GM19324 (cell line): ENCODE results near the gene GLE1.
A peak's percentile ranks its signal among the peaks of the same experiment; 100 is the strongest.

Experiments used
- ATAC-seq: cut with Tn5 transposase; IDR thresholded peaks from one replicate; pipeline ENCODE4 v1.9.1; 2021; ENCODE audit warnings: mild to moderate bottlenecking, moderate library complexity; ENCODE audit not compliant: unreplicated experiment, low FRiP score

GLE1 gene, protein sequence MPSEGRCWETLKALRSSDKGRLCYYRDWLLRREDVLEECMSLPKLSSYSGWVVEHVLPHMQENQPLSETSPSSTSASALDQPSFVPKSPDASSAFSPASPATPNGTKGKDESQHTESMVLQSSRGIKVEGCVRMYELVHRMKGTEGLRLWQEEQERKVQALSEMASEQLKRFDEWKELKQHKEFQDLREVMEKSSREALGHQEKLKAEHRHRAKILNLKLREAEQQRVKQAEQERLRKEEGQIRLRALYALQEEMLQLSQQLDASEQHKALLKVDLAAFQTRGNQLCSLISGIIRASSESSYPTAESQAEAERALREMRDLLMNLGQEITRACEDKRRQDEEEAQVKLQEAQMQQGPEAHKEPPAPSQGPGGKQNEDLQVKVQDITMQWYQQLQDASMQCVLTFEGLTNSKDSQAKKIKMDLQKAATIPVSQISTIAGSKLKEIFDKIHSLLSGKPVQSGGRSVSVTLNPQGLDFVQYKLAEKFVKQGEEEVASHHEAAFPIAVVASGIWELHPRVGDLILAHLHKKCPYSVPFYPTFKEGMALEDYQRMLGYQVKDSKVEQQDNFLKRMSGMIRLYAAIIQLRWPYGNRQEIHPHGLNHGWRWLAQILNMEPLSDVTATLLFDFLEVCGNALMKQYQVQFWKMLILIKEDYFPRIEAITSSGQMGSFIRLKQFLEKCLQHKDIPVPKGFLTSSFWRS

DNA sequence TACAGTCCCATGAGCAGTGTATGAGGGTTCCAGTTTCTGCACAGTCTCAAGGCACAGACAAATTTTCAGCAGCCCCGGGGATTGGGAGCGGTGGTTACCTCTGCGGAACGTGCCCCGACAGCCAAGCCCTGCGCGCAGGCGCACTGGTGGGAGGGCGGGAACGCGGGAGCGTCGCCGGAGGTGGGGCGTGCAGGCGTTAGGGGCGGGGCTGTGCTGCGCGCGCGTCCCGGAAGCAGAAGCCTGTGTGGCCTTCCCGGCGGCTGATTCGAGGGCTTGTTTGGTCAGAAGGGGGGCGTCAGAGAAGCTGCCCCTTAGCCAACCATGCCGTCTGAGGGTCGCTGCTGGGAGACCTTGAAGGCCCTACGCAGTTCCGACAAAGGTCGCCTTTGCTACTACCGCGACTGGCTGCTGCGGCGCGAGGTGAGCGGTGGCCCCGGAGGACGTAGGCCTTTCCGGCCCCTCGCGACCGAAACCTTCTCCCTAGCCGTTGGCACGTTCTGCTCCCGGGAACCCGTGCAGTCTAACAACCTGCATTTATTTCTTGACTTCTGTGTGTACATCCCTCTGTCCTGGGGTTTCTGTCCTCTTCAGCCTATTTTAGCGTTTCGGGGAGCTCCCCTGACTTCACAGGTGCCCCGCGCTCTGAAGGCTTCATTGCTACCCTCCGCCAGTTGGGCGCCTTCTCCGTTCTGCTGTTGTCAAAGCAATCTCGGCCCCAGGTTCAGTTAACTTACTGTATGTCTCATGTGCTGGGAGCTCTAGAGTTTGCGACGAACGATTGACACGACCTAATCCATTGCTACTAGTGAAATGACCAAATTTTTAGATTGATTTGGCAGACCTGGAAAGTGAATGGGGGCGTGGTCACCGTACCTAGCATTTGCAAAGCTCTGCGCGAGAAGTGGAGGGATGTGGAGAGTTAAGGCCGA is at the start of gene GLE1:
TSS of gene GLE1 (plus strand) at position 235 of the 929 bp plus-strand sequence. CDS start at position 322, 87 bp downstream.
- peak; percentile 91 for ATAC-seq

DNA sequence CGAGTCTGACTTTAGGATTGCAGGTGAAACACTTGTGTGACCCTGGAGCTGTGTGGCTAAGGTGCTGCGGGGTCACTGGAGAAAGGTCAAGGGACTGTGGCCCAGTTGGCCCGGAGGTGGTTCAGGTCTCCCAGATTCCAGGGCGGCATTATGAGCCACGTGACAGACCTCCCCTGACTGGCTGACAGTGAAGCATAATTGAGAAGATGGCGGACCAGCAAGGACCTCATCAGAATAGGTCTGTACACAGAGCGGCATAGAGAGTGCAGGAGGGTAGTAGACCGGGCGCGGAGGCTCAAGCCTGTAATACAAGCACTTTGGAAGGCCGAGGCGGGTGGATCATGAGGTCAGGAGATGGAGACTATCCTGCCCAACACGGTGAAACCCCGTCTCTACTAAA is 49.5 kb upstream of the GLE1 start:
- ATAC-seq: no peak

- ATAC-seq: peak; percentile 87
Measured at GRCh38 chr9:128455849-128456612, 48.5 kb upstream of the GLE1 start, which contains the start of gene ODF2. Gene ODF2, plus strand, starts transcription at chr9:128456006. Its CDS starts 86 bp downstream, at chr9:128456092.

- ATAC-seq: peak; percentile 56
Measured at GRCh38 chr9:128456613-128457061, 47.9 kb upstream of the GLE1 start.

GRCh38 chr9:128457207-128457606 is 47.3 kb upstream of the GLE1 start:
- ATAC-seq: no peak

DNA sequence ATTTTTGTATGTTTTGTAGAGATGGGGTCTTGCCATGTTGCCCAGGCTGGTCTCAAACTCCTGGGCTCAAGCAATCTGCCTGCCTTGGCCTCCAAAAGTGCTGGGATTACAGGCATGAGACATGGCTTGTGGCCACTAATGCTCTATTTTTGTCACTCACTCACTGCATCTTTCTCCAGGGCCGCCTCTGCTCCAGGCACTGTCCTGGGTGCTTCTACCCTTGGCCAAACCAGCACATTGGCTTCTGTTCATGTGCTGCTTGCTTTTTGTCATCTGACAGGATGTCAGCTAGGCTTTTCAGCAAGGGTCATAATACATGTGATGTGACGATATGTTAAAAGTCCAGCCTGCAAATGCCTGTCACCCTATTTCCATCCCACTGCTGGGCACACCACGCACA is 45.5 kb upstream of the GLE1 start:
- ATAC-seq: no peak

DNA sequence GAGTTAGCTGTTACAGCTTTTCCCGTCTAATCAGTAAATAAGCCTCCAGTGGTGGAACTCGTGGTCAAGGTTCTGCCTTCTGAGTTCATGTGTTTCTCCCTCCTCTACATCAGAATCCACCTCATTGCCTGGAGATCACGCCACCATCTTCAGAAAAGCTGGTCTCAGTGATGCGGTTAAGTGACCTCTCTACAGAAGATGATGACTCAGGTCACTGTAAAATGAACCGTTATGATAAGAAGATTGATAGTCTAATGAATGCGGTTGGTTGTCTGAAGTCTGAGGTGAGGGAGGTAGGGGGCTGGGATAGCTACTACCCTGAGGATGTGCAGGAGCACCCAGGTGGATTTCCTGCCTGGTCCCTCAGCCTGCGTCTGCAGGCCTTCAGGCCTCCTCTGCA is 35.4 kb upstream of the GLE1 start:
- ATAC-seq: no peak

GRCh38 chr9:128470560-128470959 is 34.0 kb upstream of the GLE1 start:
- ATAC-seq: no peak

DNA sequence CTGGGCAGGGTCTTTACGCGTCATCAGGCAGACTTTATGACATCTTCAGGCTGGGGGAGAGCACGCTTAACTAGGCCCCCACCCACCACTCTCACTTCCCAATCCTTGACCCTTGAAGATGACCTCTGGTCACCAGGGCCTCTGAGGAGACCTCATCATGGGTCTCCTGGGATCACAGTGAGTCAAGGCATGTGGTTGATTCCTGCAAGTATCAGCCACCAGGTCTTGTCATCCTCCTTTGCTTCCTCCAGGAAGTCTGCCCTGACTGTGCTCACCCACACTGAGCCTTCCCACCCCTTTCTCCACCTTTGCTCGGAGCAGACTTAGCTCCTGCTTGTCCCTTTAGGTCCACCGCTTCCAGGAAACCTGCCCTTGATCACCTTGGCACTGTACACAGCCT is 31.4 kb upstream of the GLE1 start:
- ATAC-seq: no peak

DNA sequence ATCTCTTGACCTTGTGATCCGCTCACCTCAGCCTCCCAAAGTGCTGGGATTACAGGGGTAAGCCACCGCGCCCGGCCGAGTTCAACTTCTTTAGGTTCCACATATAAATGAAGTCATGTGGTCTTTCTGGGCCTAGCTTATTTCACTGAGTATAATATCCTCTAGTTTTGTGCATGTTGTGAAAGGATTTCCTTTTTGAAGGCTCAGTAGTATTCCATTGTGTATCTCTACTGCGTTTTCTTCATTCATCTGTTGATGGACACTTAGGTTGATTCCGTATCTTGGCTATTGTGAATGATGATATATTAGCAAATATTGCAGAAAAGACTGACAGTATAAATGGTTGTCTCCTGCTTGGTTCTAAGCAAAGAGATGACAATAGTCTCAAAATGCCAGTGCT is 28.7 kb upstream of the GLE1 start:
- ATAC-seq: no peak

- ATAC-seq: no peak
Measured at GRCh38 chr9:128479262-128479661, 25.3 kb upstream of the GLE1 start.

DNA sequence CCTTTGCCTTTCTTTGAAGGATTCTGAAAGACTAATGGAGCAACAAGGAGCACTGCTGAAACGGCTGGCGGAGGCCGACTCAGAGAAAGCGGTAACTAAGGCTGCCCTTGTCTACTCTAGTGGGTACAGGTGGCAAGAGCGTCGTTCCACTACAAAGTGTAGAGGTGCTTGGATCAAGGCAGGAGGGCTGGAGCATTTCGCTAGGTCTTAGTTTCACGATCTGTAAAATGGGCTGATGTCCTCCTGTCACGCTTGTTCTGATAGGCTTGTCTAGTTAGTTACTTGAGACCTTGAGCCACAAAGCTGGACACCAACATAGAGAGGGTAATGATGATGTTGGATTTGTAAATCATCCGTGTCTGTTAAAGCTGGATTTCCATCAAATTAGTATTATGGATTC is 23.0 kb upstream of the GLE1 start:
- ATAC-seq: no peak

- ATAC-seq: no peak
Measured at GRCh38 chr9:128482186-128482585, 22.3 kb upstream of the GLE1 start.

DNA sequence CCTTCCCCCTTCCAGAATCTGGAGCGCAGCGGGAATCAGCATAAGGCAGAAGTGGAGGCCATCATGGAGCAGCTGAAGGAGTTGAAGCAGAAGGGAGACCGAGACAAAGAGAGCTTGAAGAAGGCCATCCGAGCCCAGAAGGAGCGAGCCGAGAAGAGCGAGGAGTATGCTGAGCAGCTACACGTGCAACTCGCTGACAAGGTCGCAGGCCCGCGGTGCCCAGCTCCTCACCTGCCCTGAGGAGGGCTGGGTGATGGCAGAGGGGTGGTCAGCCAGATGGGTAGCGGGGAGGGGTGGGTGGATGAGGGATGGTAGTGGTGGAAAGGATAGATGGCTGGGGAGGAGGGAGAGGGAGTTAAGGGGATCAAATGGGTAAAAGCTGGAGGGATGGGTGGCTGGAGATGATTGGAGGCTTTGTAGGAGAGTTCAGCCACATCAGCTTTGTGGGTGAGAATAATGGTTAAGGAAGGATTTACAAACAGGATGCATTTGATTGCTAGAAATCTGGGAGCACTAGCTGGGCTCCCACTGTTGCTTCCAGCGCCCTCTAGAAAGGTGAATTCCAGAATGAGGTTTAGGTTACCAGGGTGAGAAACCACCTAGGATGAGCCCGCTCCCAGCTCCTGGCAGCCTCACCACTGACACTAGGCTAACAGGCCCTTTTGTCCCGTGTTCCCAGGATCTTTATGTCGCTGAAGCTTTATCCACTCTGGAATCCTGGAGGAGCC is 19.7 kb upstream of the GLE1 start:
- ATAC-seq: no peak

DNA sequence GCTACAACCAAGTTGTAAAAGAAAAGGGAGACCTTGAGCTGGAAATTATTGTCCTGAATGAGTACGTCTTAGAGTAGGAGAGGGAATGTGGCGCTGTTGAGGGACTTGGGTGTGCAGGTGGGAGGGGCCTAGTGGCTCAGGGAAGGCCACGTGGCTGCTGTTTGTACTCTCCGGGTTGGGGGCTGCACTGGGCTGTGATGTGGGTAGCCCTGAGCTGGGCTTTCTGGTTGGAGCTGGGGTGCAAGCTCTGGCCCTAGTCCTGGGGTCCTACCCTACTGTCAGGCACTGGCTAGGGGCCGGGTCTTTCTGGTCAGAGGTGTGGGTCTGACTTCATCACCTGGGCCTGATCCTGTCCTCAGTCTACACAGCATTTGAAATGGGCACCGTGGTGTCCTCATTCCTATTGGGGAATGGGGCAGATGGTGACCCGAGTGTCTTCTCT is 19.1 kb upstream of the GLE1 start:
- no peak for ATAC-seq

GRCh38 chr9:128486201-128486600 is 18.3 kb upstream of the GLE1 start:
- no peak for ATAC-seq

GRCh38 chr9:128493424-128493823 is 11.1 kb upstream of the GLE1 start:
- ATAC-seq: no peak

- no peak for ATAC-seq
Measured at GRCh38 chr9:128494108-128494745, 10.3 kb upstream of the GLE1 start.

DNA sequence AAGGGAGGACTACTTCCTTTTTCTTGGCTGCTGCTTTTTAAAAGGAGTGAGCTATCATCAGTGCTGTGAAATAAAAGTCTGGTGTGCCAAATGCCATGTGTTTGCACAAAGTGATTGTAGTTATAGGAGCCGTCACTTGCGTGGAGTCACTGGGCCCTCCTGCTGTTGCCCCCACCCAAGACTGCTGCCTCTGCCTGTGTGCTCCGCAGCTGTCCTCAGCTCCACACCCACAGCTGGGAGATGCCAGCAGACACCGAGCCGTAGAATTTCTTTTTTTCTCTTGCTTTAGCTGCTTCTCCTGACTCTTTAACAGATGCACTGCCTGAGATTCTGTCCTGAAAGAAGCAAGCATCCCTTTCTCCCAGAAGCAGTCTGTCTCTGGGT is 9.8 kb upstream of the GLE1 start:
- ATAC-seq: no peak
